ENCODE data around the gene ASMTL.

GRCh38 chrX:1403228-1403627 is 49.5 kb downstream of the ASMTL start:
- TF ChIP-seq GABPA (IDR thresholded peaks at IDR 0.05; ENCODE audit: low read depth) (no peak), REST (IDR thresholded peaks at IDR 0.05; ENCODE audit: insufficient replicate concordance, low read depth) (no peak)

All from HL-60 (cell line).